WERI-Rb-1 (cell line): ENCODE data around the gene JMY.

Experiments
- DNase-seq: peaks from one replicate; pipeline ENCODE4 v3.0.0-alpha.2; 2020
- H3K27ac ChIP-seq: fragments of 250-450 bp; sonication (Bioruptor Pico); 2 replicates; pipeline ENCODE4 v1.5.1; 2020; ENCODE audit warnings: mild to moderate bottlenecking, moderate library complexity
- H3K27me3 ChIP-seq: fragments of 250-450 bp; sonication (Bioruptor Pico); 2 replicates; pipeline ENCODE4 v1.5.1; 2021; ENCODE audit warnings: mild to moderate bottlenecking, low read depth, moderate library complexity; ENCODE audit not compliant: insufficient read depth, severe bottlenecking
- H3K36me3 ChIP-seq: fragments of 250-450 bp; sonication (Bioruptor Pico); 2 replicates; pipeline ENCODE4 v1.5.1; 2020; ENCODE audit warnings: mild to moderate bottlenecking, moderate library complexity
- H3K4me3 ChIP-seq: 2 replicates; pipeline ENCODE4 v1.5.1; 2011; ENCODE audit warnings: low read depth, mild to moderate bottlenecking, control low read depth, low read length
- H3K9me3 ChIP-seq: fragments of 250-450 bp; sonication (Bioruptor Pico); 2 replicates; pipeline ENCODE4 v1.5.1; 2021; ENCODE audit warnings: mild to moderate bottlenecking, moderate library complexity; ENCODE audit not compliant: severe bottlenecking
- CTCF ChIP-seq: IDR thresholded peaks from 2 replicates; pipeline ENCODE4 v1.5.1; 2011; ENCODE audit warnings: low read depth, mild to moderate bottlenecking, control low read depth, inconsistent platforms, low read length

JMY gene

GRCh38 chr5:79302454-79302853 lies 66.5 kb downstream of the JMY start:
- Histone ChIP-seq H3K9me3 (no peaks in the 10 kb centered on the region), H3K27me3 (no peaks in the 10 kb centered on the region), H3K4me3 (no peak overlapping the region), H3K36me3 (peaks cover 73% of the 10 kb centered on the region), H3K27ac (no peak overlapping the region)
- TF ChIP-seq CTCF: no peak
- DNase-seq: no peak

DNA sequence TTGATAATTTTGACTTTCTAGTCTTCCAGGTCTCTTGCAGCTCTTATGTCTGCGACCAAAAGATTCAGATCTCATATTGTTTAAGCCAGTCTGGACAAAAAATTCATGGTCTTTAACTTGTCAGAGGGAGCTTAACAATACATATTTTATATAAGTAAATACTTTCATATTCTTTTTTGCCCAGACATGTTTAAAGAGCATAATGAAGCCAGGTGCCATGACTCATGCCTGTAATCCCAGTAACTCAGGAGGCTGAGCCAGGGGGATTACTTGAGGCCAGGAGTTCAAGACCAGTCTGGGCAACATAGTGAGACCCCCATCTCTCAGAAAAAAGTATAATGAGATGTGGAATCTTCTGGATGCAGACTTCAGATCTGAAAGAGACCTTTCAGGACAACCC lies 69.8 kb downstream of the JMY start:
- no peak overlapping the region for H3K4me3 ChIP-seq
- H3K27me3 ChIP-seq: no peaks in the 10 kb centered on the region
- H3K9me3 ChIP-seq: no peaks in the 10 kb centered on the region
- no peak for TF ChIP-seq CTCF
- H3K36me3 ChIP-seq: peaks cover 76% of the 10 kb centered on the region
- no peak for DNase-seq
- no peak overlapping the region for H3K27ac ChIP-seq

GRCh38 chr5:79318935-79319614 lies 83.1 kb downstream of the JMY start:
- no peak overlapping the region for H3K4me3 ChIP-seq
- peaks cover 70% of the 10 kb centered on the region for H3K36me3 ChIP-seq
- no peak overlapping the region for H3K27ac ChIP-seq
- no peak for TF ChIP-seq CTCF
- DNase-seq: no peak
- H3K27me3 ChIP-seq: no peaks in the 10 kb centered on the region
- no peaks in the 10 kb centered on the region for H3K9me3 ChIP-seq

DNA sequence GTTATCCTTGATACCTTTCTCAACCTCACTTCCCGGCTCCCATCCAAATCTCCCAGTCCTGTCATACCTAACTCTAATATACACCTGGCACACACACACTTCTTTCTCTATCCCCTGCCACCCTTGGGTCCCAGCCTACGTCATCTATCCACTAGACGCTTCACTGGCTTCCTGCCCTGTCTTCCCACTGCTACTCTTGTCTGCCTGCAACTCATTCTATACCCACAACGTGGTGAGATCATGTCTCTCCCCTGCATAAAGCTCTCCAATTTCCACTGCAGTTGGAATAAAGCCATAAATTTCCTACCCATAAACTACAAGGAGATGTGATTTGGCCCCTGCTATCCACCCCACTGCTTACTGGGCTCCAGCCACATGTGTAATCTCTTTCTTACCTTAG lies 93.5 kb downstream of the JMY start:
- Histone ChIP-seq H3K4me3 (no peak overlapping the region), H3K9me3 (no peaks in the 10 kb centered on the region), H3K36me3 (no peaks in the 10 kb centered on the region), H3K27ac (no peak overlapping the region), H3K27me3 (no peaks in the 10 kb centered on the region)
- no peak for DNase-seq
- no peak for TF ChIP-seq CTCF

- TF ChIP-seq CTCF: no peak
- Histone ChIP-seq H3K4me3 (no peak overlapping the region), H3K9me3 (no peaks in the 10 kb centered on the region), H3K36me3 (no peaks in the 10 kb centered on the region), H3K27ac (no peak overlapping the region), H3K27me3 (no peaks in the 10 kb centered on the region)
- DNase-seq: no peak
These were observed 94.1 kb downstream of the JMY start for GRCh38 chr5:79330071-79330470.
